Measurements from ENCODE around the gene ODF4.
A peak's percentile ranks its signal among the peaks of the same experiment; 100 is the strongest.
"Not testable (repeated sequence)": the region's sequence is repeated elsewhere in the genome, so short reads cannot be mapped to it uniquely, and the experiment has no call there.

The ODF4 gene

DNA sequence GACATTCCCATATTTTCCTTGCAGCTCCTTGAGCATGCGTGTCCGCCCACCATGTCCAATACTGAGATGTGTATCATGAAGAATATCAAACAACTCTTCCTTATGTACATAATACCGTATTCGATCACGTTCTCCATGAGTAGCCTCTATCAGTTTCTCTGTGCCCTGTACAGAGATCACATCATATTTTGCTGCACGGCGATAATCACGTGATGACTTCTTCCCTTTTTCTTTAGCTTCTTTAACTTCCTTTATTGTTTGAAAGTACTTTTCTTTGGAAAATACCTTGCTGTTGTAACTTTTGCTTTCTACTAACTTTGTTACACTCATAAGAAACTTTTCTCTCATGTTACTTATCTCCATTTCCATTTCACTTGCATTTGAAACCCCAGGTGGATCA lies 30.3 kb downstream of the ODF4 start:
- no peak for DNase-seq (ENCODE audit: low read depth)

DNA sequence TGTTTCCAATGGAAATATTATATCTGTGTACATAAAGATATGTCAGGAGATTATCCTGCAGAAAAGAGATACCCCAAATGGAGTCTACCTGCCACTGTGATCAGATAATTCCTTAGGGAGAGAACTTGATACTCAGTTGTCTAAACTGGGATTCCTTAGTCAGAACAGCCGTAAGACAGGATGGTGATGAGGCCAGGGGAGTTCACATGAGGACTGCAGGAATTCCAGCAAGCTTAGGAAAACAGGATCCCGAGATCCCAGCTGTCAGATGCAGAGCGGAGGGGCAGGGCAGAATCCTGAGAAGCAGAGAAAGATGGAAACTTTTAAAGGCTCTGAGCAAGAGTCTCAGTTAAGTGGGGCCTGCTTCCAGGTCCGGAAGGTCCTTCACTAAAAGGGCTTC lies 32.1 kb downstream of the ODF4 start:
- no peak for DNase-seq (ENCODE audit: low read depth)

DNA sequence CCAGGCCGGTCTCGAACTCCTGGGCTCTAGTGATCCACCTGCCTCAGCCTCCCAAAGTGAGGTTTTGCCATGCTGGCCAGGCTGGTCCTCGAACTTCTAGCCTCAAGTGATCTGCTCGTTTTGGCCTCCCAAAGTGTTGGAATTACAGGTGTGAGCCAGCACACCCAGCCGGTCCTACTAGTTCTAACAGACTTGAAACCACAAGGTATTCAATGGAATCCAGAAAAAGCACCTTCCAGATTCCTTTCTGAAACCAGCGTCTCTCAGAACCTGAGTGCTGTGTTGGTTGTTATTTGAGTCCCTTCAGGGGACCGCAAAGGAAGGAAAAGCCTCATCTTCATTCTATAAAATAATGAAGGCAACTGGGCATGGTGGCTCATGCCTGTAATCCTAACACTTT lies 32.8 kb downstream of the ODF4 start:
- no peak for DNase-seq (ENCODE audit: low read depth)

DNA sequence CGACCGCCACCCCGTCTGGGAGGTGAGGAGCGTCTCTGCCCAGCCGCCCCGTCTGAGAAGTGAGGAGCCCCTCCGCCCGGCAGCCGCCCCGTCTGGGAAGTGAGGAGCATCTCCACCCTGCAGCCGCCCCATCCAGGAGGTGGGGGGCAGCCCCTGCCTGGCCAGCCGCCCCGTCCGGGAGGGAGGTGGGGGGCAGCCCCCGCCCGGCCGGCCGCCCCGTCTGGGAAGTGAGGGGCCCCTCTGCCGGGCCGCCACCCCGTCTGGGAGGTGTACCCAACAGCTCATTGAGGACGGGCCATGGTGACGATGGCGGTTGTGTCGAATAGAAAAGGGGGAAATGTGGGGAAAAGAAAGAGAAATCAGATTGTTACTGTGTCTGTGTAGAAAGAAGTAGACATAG lies 34.2 kb downstream of the ODF4 start:
- DNase-seq (ENCODE audit: low read depth): not testable (repeated sequence)

DNA sequence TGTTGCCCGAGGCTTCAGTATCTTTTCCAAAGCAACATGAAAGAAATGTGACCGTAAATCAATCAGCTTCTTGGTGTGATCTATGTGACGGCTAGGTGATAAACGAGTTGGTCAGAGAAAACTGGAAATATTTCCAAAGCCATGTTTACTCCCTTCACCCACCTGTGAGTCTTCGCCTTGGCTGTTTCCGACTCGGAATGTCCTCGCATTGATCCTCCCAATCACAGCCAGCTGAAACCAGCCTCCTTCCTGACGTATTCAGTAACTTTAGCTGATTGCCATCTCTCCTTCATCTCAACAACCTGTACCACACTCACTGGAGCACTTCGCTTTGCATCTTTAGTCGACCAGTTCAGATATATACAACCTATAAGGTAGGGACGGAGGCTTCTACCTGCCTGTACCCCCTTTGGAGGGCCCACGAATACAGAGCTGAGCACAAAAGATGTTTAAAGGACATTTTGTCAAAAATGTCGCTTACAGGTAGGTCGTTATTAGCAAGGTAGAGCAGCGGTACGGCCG lies 36.2 kb downstream of the ODF4 start:
- DNase-seq (ENCODE audit: low read depth): no peak

DNA sequence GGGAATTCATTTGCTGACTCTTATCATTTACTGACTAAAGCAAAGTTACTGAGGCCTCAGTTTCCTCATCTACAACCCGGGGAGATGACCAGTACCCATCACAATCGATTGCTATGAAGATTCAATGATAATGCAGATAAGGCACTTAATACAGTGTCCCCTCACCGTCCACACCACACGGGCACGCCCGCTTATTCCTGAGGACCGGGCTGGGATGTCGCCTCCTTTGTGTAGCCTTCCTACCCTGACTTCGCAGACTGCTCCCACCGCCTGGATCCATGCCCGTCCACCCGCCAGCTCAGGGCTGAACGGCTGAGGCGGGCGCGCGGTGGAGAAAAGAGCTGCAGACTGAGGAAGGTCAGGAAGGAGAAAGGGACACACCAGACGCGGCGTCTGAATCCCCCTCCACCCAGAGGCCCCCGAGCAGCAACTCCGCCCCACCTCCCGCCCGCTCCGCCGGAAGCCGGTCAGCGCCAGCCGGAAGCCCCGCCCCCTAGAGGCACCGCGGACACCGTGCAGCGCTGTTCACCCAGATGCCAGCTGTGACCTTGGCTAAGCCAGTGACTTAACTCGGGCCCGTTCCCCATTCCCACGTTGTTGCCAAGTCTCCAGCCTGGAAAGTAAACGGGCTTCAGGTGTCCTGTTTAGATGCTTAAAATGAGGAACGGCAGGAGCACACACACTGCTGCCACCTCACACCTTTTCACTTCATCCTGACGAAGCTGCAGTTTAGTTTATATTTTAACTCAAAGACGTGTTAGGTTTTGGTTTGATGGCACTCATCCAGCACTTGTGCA lies 36.8 kb downstream of the ODF4 start, which contains the start of gene KRABD2:
Gene KRABD2, minus strand, starts transcription at position 434 of the 797 bp plus-strand sequence.
- DNase-seq (ENCODE audit: low read depth): peak; percentile 40

DNA sequence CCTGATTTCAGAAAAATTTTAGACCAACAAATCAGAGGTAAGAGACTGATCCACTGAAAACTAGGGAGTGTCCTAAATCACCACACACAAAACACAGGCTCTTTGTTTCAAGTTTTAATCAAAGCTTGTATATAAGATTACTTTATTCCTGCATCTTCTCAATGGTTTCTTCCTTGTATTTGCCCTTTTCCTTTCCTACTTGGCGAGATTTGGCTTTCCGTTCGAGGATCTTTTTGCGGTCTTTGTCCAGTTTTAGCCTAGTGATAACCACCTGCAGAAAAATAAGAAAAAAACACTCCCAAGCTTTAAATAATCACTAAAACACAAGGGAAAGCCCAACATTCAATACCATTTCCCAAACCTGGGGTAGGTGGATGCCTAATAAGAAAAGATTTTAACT lies 37.8 kb downstream of the ODF4 start:
- no peak for DNase-seq (ENCODE audit: low read depth)

DNA sequence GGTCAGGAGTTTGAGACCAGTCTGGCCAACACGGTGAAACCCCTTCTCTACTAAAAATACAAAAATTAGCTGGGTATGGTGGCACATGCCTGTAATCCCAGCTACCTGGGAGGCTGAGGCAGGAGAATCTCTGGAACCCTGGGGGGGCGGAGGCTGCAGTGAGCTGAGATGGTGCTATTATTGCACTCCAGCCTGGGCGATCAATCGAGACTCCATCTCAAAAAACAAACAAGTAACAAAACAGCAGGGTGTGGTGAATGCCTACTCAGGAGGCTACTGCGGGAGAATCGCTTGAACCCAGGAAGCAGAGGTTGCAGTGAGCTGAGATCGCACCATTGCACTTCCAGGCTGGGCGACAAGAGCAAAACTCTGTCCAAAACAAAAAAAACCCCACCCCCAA lies 38.5 kb downstream of the ODF4 start:
- DNase-seq (ENCODE audit: low read depth): not testable (repeated sequence)

DNA sequence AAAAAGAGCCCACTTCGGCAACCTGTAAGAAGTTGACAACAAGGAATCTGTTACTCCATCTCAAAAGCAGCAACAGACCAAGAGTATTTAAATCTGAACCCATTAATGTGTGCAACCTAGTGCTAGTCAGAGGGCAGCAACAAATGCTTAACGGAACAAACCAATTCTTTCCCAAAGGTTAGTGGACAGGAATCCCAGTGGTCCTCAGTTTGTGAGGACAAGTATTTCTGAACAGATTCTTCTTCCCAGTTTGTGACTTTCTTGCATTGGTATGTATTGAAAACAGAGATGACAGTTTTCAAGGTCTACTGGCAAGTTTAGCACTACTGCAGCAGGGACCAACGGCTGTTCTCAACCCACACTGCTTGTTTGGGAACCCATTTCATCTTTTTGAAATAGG lies 40.4 kb downstream of the ODF4 start:
- DNase-seq (ENCODE audit: low read depth): no peak

DNA sequence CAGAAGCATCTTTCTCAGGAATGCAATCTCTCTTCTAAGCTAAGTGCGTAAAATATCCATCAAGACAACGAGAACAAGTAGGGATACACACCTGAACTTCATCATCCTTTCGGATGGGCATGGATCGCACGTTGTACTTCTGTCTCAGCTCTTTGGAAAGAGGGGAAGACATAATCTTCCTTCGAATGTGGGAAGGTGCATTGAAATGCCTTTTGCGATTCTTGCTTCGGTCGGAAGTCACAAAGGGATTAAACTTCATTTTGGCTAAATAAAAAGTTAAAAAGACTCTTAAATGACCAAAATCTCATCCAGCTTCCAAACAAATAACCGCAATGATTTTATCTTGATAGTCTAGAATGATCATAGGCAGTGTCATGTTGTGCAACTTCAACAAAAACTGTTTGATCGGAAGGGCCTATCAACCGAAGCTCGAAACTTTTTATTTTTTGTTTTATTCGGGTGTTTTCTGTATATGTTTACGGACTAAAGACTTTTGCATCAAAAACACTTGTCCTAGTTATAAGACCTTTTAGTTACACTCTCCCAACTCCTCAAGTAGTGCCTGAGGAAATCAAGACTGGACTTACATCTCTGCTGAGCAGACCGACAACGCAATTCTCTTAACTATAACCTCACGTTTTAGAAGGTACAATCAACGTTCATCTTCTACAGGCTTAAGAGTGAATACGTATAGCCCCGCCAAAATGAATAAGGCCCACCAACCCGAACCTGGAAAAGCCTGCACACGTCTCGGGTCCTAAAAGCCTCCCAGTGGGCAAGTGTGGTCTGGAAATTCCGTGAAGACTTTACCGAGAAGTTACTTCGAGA lies 42.6 kb downstream of the ODF4 start:
- no peak for DNase-seq (ENCODE audit: low read depth)

DNA sequence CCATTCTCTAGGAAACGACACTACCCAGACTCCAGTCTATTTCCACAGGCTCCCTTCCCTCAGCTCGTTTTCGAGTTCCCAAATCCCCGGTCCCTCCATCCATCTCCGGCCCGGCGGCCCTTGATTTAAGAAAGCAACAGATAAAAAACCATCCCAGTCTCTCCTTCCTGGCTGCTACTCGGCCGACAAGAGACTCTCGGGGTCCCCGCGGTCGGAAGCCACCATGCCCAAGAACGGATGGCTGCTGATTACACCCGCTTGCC lies 43.2 kb downstream of the ODF4 start:
- no peak for DNase-seq (ENCODE audit: low read depth)

DNA sequence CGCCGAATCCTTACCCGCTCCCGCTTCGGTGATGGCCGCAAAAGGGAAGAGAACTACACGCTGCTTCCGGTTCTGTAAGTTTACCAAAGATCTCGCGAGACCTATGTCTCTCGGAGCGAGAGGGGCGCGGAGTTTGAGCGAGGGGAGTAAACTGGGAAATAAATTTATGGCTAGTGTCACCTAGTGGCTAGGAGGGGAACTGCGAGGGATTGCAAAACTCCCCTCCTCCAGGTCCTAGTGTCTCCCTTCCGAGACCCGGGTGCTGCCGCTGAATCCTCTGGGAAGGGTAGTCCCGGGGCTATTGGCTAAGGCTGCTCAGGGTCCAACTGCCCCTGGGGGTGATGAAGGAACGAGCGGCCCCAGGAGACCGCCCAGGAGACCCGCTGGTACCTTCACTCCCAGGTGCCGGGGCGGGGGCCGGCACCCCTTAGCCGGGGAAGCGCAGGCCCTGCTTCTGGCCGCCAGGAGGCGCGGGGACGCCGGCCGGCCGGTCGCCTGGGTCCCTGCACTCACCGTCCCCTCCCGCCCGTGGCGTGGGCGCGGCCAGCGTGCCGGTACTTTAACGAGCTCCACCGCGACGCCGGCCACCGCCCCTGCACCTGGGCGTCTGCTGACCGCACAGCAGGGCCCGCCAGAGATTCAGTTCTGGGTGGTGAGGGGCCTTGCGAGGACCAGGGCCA lies 43.6 kb downstream of the ODF4 start, which contains the start of gene RPL26:
Gene RPL26, minus strand, starts transcription at position 51 of the 680 bp plus-strand sequence. CDS start 883 bp downstream, outside the sequence.
- DNase-seq (ENCODE audit: low read depth): peak; percentile 92

DNA sequence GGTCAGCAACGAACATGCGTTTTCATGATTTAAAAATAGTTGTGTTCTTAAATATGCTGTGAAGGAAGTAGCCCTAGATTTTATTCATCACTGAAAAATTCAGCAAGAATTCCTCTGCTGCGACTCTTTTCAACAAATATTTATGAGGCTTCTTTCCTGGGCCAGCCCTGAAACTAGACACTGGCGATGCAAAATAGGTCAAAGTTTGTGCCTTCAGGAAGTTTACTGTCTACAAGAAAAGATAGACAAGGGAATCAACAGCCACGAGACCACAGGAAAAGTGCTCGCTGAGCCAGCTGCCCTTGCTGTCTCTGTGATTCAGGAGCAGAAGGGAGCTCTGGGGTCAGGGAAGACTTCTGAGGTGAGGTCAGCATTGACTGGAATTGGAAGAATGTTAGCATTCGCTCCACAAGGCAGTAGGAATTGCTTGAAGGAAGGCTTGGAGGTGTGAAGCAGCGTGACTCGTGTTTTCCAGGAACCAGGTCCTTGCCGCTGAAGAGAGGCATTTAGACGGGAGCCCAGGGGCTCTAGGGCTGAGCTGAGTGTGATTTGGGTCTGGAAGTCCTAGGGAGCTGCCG lies 45.2 kb downstream of the ODF4 start:
- peak; percentile 77 for DNase-seq (ENCODE audit: low read depth)

DNA sequence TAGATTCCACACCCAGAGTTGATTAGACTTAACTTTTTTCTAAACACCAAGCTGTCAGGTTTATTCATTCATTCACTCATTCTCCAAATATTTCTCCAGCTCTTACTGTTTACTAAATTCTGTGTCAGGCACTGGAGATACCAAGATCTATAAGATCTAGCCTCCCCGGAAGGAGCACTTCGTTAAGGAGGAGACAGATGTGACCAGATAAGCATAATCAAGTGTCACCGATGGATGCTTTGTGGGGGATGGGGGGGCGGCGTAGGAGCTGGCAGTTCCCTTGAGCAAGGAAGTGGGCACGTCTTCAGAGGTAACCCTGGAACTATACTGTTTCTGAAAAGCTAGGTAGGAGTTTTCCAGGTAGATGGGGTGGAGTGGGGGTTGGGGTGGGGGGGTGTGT lies 47.2 kb downstream of the ODF4 start:
- DNase-seq (ENCODE audit: low read depth): no peak

DNA sequence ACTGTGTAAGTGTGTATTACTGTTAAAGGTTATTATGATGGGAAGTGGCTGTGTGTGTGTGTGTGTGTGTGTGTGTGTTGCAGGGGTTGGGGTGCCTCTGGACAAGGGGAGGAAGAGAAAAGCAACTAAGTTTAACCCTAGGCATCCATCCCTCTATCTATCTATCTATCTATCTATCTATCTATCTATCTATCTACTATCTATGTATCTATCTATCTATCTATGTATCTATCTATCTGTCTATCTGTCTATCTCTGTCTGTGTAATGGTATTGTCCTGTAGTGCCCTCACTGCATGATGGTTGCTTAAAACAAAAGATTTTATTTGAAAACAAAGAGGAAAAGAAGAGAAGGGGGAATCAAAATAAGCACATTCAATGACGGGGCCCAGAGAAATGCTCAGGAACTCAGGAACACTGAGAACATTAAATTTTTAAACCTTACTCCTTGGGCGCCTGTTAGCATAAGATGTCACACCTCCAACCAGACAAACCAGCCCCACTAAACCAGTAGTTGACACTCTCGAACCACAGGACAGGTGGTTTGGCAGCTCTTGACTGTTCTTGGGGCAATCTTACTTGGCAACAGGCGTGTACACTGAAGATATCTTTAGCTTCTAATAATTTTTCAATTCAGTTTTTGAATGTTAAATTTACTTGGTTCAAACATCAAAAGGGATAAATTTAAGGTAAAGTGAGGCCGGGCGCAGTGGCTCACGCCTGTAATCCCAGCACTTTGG lies 48.4 kb downstream of the ODF4 start:
- no peak for DNase-seq (ENCODE audit: low read depth)

DNA sequence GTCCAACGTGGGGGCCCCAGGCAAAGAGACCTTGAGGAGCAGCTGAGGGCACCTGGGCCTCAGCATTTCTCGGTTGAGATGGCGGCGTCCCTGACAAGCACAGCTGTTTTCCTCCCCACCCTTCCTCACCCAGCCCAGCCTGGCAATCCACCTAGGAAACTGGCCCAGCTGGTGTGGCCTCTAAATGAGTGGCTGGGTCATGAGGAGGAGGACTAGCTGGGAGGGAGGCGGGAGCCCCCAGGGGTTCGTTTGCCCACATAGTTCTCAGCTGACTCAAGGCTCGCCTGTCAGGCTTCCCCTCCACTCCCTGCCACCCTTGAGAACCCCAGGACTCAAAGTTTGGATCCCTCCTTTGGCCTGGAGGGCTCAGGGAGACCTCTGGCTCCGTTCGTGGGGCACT lies 52.1 kb downstream of the ODF4 start:
- DNase-seq (ENCODE audit: low read depth): no peak

DNA sequence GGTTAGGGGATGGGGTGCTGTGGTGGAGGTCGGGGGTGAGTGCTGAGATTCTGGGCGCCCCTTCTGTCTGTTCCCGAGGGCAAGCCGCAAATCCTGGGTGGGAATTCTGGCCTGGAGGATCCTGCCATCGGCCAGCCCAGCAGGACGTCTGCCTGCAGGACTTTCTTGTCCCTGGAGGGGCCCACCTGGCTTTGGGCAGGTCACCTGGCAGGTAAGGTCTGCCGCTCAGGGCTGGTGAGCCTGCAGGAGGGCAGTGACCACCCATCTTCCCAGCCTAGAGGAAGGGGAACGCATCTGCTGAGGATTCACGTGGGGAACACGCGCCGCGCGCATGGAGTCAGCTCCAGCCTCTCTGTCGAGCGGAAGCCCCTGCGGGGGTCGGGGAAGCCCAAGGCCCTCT lies 52.6 kb downstream of the ODF4 start:
- DNase-seq (ENCODE audit: low read depth): no peak

DNA sequence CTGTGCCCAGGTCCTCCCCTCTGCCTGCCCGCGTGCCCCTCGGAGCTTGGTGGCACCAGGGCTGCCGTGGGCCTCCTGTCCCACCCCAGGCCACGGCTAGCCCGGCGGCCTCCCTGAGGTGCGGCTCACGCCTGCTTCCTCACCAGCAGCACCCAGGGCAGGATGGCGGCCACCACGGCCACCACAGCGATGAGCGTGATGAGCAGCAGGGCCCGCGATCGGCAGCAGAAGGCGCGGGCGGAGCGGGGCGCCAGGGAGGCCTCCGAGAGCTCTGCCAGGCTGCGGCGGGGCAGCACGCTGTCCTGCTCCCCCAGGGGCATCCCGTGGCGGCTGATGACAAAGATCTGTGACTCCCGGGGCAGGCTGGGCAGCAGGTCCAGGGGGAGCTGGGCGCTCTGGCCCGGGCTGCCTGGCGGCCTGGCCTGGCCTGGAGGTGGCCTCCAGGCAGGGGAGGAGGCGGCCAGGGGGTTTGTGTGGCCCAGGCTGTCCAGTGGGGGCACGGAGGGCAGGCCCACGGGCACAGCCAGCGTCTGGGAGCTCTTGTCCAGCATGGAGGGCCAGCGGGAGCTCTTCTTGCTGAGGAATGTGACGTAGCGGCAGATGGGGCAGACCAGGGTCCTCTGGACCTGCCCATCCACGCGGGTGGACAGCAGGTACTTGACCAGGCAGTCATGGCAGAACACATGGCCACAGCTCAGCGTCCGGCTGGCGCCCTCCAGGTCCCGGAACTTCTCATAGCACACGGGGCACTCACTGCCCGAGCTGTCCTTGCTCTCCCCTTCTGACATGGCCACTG lies 53.2 kb downstream of the ODF4 start:
- DNase-seq (ENCODE audit: low read depth): no peak

DNA sequence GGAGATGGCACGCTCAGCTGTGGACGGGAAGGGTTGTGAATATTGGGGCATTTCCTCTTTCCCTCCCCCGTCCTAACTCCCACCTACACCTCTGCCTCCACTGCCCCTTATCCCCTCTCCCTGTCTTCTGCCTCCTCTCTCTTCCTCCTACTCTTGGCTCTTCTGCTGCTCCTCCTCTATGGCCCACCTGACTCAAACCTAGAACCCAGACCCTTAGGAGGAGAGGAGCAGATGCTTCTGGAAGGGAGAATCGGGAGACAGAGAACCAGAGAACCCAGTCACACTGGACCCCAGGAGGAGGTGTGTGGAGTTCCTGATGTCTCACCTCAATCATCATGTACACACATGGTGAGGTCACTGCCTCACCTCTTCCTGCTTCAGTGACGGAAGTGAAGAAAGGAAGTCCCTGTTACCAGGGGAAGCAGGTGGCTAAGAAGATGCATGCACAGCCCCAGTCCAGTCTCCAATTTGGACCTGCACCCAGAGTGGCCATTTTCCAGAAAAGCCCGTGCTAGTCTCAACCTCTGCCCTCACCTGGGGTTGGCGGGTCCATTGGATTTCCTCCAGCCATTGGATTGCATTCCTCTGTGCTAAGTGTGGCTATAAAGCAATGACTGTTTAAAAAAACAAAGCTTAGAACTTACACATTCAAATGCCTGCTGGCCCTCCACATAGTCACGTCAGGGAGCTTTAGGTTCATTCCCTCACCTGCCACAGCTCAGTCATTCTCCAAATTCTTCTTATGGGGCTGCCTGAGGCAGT lies 54.0 kb downstream of the ODF4 start:
- no peak for DNase-seq (ENCODE audit: low read depth)

DNA sequence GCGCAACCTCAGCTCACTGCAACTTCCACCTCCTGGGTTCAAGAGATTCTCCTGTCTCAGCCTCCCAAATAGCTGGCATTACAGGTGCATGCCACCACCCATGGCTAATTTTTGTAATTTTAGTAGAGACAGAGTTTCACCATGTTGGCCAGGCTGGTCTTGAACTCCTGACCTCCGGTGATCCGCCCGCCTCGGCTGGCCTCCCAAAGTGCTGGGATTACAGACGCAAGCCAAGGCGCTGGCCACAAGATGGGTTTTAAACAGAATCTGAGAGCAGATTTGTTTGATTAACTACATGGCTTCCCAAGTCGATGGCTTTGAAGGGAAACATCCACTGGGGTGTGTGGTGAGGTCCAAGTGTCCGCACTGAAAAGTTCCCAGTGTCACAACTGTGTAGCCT lies 54.9 kb downstream of the ODF4 start:
- not testable (repeated sequence) for DNase-seq (ENCODE audit: low read depth)

Data from non-pigmented ciliary epithelial cell (primary cell).